Gastroesophageal sphincter (tissue), 4 donors: Measurements from ENCODE around the gene MCF2L2. TPM values are rescaled to one million over a fixed set of nuclear protein-coding genes. Genes with fewer than 3 reads are reported as not detected.

Experiments
- ATAC-seq: fragments of 150-250 bp; one replicate; pipeline ENCODE4 v1.9.1; 2016; ENCODE audit warnings: mild to moderate bottlenecking, moderate library complexity
- H3K27ac ChIP-seq, 4 donors: fragments of 200-600 bp; sonication (generic) in 3 of 4; 1 replicate in 3 of 4; 2 replicates in 1 of 4; pipeline ENCODE4 v1.5.1; 2016 to 2019
- H3K27me3 ChIP-seq: fragments of 200-600 bp; sonication (generic); one replicate; pipeline ENCODE4 v1.5.1; 2019
- H3K36me3 ChIP-seq, 2 donors: fragments of 200-600 bp; sonication (generic); one replicate each; pipeline ENCODE4 v1.5.1; 2019; ENCODE audit warnings: control low read depth in 1 of 2
- H3K4me1 ChIP-seq, 3 donors: fragments of 200-600 bp; sonication (generic); 1 replicate in 2 of 3; 2 replicates in 1 of 3; pipeline ENCODE4 v1.5.1; 2016 to 2019; ENCODE audit warnings: control low read depth in 2 of 3
- H3K4me3 ChIP-seq, 2 donors: fragments of 200-600 bp; sonication (generic); one replicate each; pipeline ENCODE4 v1.5.1; 2019; ENCODE audit warnings: mild to moderate bottlenecking in 1 of 2, moderate library complexity in 1 of 2
- H3K9me3 ChIP-seq, 3 donors: fragments of 200-600 bp; sonication (generic); one replicate each; pipeline ENCODE4 v1.5.1; 2017 to 2019; ENCODE audit warnings: control low read depth in 2 of 3
- EP300 ChIP-seq: sonication (generic); formaldehyde crosslinking; IDR thresholded peaks from one replicate; pipeline ENCODE4 v1.6.1; 2017; ENCODE audit warnings: antibody characterized with exemption, mild to moderate bottlenecking
- POLR2A ChIP-seq, 2 donors: fragments of 450-650 bp; IDR thresholded peaks; one replicate each; pipeline ENCODE4 v1.6.1; 2017; ENCODE audit warnings: antibody characterized with exemption in 2 of 2, mild to moderate bottlenecking in 2 of 2, moderate library complexity in 1 of 2
- POLR2AphosphoS5 ChIP-seq: sonication (generic); formaldehyde crosslinking; IDR thresholded peaks from one replicate; pipeline ENCODE4 v1.6.1; 2017; ENCODE audit warnings: antibody characterized with exemption
- WGBS, 2 donors: methylation state at CpG; one replicate each; pipeline ENCODE4 v1.1.5; 2018; ENCODE audit warnings: low coverage in 1 of 2; 5-methylcytosine and 5-hydroxymethylcytosine counted together
- total RNA-seq, 4 donors: library from RNA; depleted of rRNA; stranded (reverse); fragments of >200 nt; gene quantifications; one replicate each; pipeline ENCODE4 v1.1.0, GENCODE V29; 2016
- TF ChIP-seq, protein P1 (sequence below), 4 experiments: fragments of 200-600 bp in 2 of 4; fragments of 450-650 bp in 2 of 4; sonication (generic) in 1 of 4; IDR thresholded peaks; one replicate each; pipeline ENCODE4 v1.5.1; 2017 to 2019; ENCODE audit warnings: antibody characterized with exemption in 4 of 4, mild to moderate bottlenecking in 2 of 4, moderate library complexity in 2 of 4

The MCF2L2 gene
- total RNA-seq, 4 donors from 2014 or later, result 0.67 to 4.0 (median 2.7) TPM

DNA sequence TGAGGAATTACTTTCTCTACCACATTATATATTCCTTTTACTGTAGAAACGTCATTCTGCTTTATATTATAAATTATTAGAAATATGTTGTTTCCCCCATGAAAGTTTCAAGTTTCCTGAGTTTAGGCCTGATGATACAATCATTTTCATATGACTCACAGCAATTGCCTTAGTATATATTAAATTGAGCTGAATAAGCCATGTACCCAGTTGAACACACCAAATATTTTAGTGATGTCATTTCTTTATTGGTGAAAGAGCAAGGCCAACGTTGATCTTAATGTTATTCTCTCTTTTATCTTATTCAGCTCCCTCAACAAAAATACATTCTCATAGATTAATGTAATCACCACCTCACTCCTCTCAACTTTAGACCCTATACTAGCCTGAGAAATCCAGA, 144.5 kb downstream of the MCF2L2 start:
- Histone ChIP-seq H3K4me1 (peaks cover 5 to 19% (median 7%) of the 10 kb centered on the region in 3 donors), H3K4me3 (no peak overlapping the region), H3K27me3 (no peaks in the 10 kb centered on the region), H3K27ac (no peak overlapping the region), H3K36me3 (no peaks in the 10 kb centered on the region), H3K9me3 (no peaks in the 10 kb centered on the region)
- TF ChIP-seq, protein P1, sequence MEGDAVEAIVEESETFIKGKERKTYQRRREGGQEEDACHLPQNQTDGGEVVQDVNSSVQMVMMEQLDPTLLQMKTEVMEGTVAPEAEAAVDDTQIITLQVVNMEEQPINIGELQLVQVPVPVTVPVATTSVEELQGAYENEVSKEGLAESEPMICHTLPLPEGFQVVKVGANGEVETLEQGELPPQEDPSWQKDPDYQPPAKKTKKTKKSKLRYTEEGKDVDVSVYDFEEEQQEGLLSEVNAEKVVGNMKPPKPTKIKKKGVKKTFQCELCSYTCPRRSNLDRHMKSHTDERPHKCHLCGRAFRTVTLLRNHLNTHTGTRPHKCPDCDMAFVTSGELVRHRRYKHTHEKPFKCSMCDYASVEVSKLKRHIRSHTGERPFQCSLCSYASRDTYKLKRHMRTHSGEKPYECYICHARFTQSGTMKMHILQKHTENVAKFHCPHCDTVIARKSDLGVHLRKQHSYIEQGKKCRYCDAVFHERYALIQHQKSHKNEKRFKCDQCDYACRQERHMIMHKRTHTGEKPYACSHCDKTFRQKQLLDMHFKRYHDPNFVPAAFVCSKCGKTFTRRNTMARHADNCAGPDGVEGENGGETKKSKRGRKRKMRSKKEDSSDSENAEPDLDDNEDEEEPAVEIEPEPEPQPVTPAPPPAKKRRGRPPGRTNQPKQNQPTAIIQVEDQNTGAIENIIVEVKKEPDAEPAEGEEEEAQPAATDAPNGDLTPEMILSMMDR (IDR thresholded peaks at IDR 0.05), result no peak
- TF ChIP-seq EP300 (no peak), POLR2A (IDR thresholded peaks at IDR 0.05) (no peak), POLR2AphosphoS5 (no peak)
- ATAC-seq, result no peak
- 61 to 64% methylated on average over 2 of the region's 2 CpGs for WGBS, 2 donors

DNA sequence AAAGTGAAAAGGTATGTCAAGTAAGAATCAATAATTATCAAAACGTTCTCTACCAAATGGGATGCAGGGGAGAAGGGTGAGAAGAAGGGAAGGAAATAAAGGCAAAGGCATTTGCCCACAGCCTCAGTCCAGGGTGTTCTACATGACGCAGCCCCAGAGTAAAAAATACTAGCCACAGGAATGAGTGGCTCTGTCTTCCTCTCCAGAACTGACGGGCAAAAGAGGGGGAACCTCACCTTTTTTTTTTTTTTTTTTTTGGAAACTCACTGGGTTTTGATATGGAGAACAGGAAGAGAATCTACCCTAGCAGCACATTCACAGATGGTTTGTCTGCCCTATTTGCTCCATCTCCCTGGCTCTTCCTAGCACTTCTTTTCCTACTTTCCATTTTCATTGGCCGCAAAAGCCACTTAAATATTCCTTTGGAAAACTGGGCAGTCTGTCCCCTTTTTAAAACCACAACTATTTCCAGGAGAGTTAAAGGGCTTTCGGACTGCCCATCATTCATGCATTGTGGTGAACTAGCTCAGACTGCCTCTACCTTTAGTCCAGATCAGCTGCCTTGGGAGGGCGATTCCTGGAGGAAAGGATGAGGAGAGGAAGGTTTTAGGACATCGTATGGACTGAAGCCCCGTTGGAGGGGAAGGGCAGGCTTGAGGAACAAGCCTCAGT, 147.2 kb downstream of the MCF2L2 start:
- H3K36me3 ChIP-seq, result no peaks in the 10 kb centered on the region
- WGBS, 2 donors, result 89 to 95% methylated on average over 7 of the region's 8 CpGs
- no peak overlapping the region for H3K27ac ChIP-seq
- peaks cover 5 to 17% (median 7%) of the 10 kb centered on the region in 3 donors for H3K4me1 ChIP-seq
- H3K4me3 ChIP-seq, result no peak overlapping the region
- ATAC-seq, result no peak
- TF ChIP-seq POLR2AphosphoS5 (no peak), POLR2A (IDR thresholded peaks at IDR 0.05) (no peak), EP300 (no peak)
- TF ChIP-seq, protein P1 (IDR thresholded peaks at IDR 0.05), result no peak
- no peaks in the 10 kb centered on the region for H3K27me3 ChIP-seq
- no peaks in the 10 kb centered on the region for H3K9me3 ChIP-seq

DNA sequence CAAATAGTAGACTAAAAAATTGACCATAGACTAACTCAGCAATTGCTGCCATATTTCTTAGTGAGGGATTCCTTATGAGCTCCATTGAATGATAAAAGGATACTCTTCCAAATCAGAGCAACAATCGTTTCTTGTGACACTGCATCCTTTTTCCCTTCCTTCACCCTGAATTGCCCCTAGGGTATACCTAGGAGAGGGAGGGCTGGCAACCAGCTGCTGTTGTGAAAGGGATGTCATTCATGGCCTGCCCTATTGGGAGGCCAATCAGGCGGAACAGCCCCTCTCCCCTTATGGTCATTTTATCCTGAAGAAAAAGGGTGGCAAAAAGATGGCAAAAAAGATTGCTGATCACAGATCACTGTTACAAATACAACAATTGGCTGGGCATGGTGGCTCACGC, 149.0 kb downstream of the MCF2L2 start:
- no peaks in the 10 kb centered on the region for H3K4me1 ChIP-seq
- WGBS, 2 donors, result 31% methylated on average over 1 of the region's 3 CpGs; no CpG with 5 or more reads in 1 of the 2 donors
- no peaks in the 10 kb centered on the region for H3K27me3 ChIP-seq
- no peak for TF ChIP-seq POLR2AphosphoS5
- TF ChIP-seq POLR2A (IDR thresholded peaks at IDR 0.05), result no peak
- TF ChIP-seq EP300, result no peak
- TF ChIP-seq, protein P1 (IDR thresholded peaks at IDR 0.05), result no peak
- no peak for ATAC-seq
- H3K9me3 ChIP-seq, result no peaks in the 10 kb centered on the region
- H3K4me3 ChIP-seq, result no peak overlapping the region
- H3K36me3 ChIP-seq, result no peaks in the 10 kb centered on the region
- H3K27ac ChIP-seq, result no peak overlapping the region

DNA sequence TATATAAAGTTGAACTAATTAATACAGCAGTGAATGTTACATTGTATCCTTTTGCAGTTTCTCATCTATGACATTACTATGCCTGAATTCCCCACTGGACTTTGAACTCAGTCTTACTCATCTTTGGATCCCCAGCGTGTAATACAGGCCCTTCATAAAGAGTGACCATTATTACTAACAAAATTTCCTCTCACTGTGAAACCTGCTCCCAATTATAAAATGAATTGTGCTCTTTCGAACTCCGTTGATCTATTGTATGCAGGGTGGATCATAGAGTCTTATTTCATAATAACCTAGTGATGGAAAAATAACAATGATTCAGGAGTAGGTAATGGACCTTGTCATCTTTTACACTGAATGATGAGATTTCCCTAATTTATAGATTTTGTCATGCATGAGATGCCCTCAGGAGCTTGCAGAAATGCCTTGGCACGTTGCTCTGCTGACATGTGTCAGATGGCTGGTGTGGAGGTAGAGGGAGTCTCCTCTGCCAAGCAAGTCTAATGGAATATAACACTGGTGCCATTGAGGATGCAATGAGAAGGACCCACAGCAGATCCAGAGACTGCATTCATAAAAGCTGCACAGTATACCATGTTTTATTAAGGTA, 149.8 kb downstream of the MCF2L2 start:
- 72 to 87% methylated on average over 4 of the region's 4 CpGs for whole genome bisulfite sequencing, 2 donors
- no peak for TF ChIP-seq POLR2A (IDR thresholded peaks at IDR 0.05)
- TF ChIP-seq EP300, result no peak
- no peak for TF ChIP-seq POLR2AphosphoS5
- TF ChIP-seq, protein P1 (IDR thresholded peaks at IDR 0.05), result no peak
- ATAC-seq, result no peak

DNA sequence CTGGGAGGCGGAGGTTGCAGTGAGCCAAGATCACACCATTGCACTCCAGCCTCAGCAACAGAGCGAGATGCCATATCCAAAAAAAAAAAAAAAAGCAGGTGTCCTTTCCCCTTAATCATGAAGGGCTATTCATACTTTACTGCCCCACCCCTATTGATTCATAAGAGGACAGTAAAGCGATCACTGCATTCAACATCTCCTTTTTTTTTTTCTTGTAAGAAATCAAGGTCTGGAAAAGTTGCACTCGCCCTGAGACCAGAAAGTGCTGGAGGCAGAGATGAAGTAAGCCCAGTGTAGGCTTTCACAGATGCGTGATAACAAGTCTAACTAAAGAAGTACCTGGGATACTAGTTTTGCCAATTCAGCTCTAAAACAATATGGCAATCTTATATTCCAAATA, 151.2 kb downstream of the MCF2L2 start:
- TF ChIP-seq POLR2A (IDR thresholded peaks at IDR 0.05), result no peak
- TF ChIP-seq EP300, result no peak
- no peak for TF ChIP-seq POLR2AphosphoS5
- TF ChIP-seq, protein P1 (IDR thresholded peaks at IDR 0.05), result no peak
- Histone ChIP-seq H3K27ac (no peak overlapping the region), H3K36me3 (no peaks in the 10 kb centered on the region), H3K9me3 (no peaks in the 10 kb centered on the region), H3K4me3 (no peak overlapping the region), H3K4me1 (no peaks in the 10 kb centered on the region), H3K27me3 (no peaks in the 10 kb centered on the region)
- ATAC-seq, result no peak
- WGBS, 2 donors, result 92 to 96% methylated on average over 3 to 4 of the region's 5 CpGs

More for the DNA sequence above, 149.8 kb downstream of the MCF2L2 start:
- no peak overlapping the region for H3K27ac ChIP-seq
- no peak overlapping the region for H3K4me3 ChIP-seq
- H3K9me3 ChIP-seq, result no peaks in the 10 kb centered on the region
- no peaks in the 10 kb centered on the region for H3K4me1 ChIP-seq
- no peaks in the 10 kb centered on the region for H3K27me3 ChIP-seq
- no peaks in the 10 kb centered on the region for H3K36me3 ChIP-seq
